H1 (cell line): ENCODE results near the gene PLXND1. TPM values are rescaled to one million over a fixed set of nuclear protein-coding genes. Genes with fewer than 3 reads are reported as not detected.

Experiments
- CTCF ChIA-PET: fragments of 300-600 bp; sonication (Branson Sonifier 250); formaldehyde crosslinking; loops from one replicate; lab custom pipeline; 2021; ENCODE audit not compliant: partially characterized antibody; lab: Charles Lee
- POLR2A ChIA-PET: fragments of 300-600 bp; sonication (Branson Sonifier 250); formaldehyde crosslinking; loops from one replicate; lab custom pipeline; 2021; ENCODE audit warnings: inconsistent platforms; ENCODE audit not compliant: partially characterized antibody; lab: Charles Lee
- DNase-seq, 2 experiments: peaks; one replicate each; pipeline versions ENCODE4 v3.0.0 to v3.0.0-alpha.2; 2010 to 2022; ENCODE audit warnings: low spot score in 2 of 2, low read depth in 1 of 2, mixed read lengths in 1 of 2
- FAIRE-seq: peaks from 2 replicates; lab custom pipeline; 2011; peaks lifted over from hg19 to GRCh38; lab: Jason Lieb, UNC
- H2AFZ ChIP-seq: 2 replicates; pipeline ENCODE4 v1.8.1; 2012; ENCODE audit warnings: low read length, inconsistent platforms
- H2AK5ac ChIP-seq: 2 replicates; pipeline ENCODE4 v1.6.1; 2013; ENCODE audit warnings: low read depth, low read length
- H2BK120ac ChIP-seq: replicated peaks from 2 replicates; pipeline ENCODE3; 2013; ENCODE audit warnings: low read depth, low read length, inconsistent platforms
- H2BK12ac ChIP-seq: 2 replicates; pipeline ENCODE4 v1.6.1; 2013; ENCODE audit warnings: low read depth, low read length
- H2BK15ac ChIP-seq: 2 replicates; pipeline ENCODE4 v1.6.1; 2013; ENCODE audit warnings: low read length
- H2BK20ac ChIP-seq: 2 replicates; pipeline ENCODE4 v1.6.1; 2013; ENCODE audit warnings: low read length
- H2BK5ac ChIP-seq: 2 replicates; pipeline ENCODE4 v1.6.1; 2013; ENCODE audit warnings: low read depth, low read length
- H3K14ac ChIP-seq: 2 replicates; pipeline ENCODE4 v1.6.1; 2013; ENCODE audit warnings: inconsistent platforms; ENCODE audit not compliant: insufficient read length
- H3K18ac ChIP-seq: 2 replicates; pipeline ENCODE4 v1.6.1; 2013; ENCODE audit warnings: low read length; ENCODE audit errors: extremely low read depth
- H3K23ac ChIP-seq: 2 replicates; pipeline ENCODE4 v1.6.1; 2013; ENCODE audit warnings: inconsistent platforms; ENCODE audit not compliant: insufficient read length
- H3K23me2 ChIP-seq: 2 replicates; pipeline ENCODE4 v1.6.1; 2013; ENCODE audit warnings: low read depth, low read length
- H3K27ac ChIP-seq: 2 replicates; pipeline ENCODE4 v1.6.1; 2011; ENCODE audit warnings: low read depth, low read length, inconsistent platforms
- H3K27me3 ChIP-seq, 4 experiments: replicated peaks in 1 of 4; 1 replicate in 1 of 4; 2 replicates in 3 of 4; pipeline versions ENCODE4 v1.6.1 to v1.8.1; 2011 to 2013; ENCODE audit warnings: low read length in 3 of 4, mild to moderate bottlenecking in 3 of 4, inconsistent platforms in 2 of 4, mixed read lengths in 2 of 4, moderate library complexity in 1 of 4; ENCODE audit not compliant: control insufficient read depth in 3 of 4, insufficient read depth in 3 of 4; ENCODE audit errors: extremely low read depth in 1 of 4
- H3K36me3 ChIP-seq, 4 experiments: 2 replicates each; pipeline versions ENCODE4 v1.6.1 to v1.8.1; 2011 to 2013; ENCODE audit warnings: mild to moderate bottlenecking in 4 of 4, low read length in 3 of 4, moderate library complexity in 2 of 4, control low read depth in 1 of 4, inconsistent platforms in 1 of 4; ENCODE audit not compliant: insufficient read depth in 4 of 4, control insufficient read depth in 2 of 4
- H3K4ac ChIP-seq: replicated peaks from 2 replicates; pipeline ENCODE3; 2013; ENCODE audit warnings: low read length, low read depth, mixed read lengths, inconsistent platforms; ENCODE audit not compliant: insufficient read length
- H3K4me1 ChIP-seq, 4 experiments: replicated peaks in 1 of 4; 1 replicate in 1 of 4; 2 replicates in 3 of 4; pipeline versions ENCODE4 v1.6.1 to v1.8.1; 2011 to 2013; ENCODE audit warnings: low read length in 3 of 4, inconsistent platforms in 2 of 4, mixed read lengths in 1 of 4; ENCODE audit not compliant: insufficient read depth in 4 of 4, control insufficient read depth in 3 of 4
- H3K4me2 ChIP-seq, 2 experiments: 2 replicates each; pipeline versions ENCODE4 v1.6.1 to v1.8.1; 2011 to 2013; ENCODE audit warnings: low read depth in 2 of 2, low read length in 2 of 2, control low read depth in 1 of 2, inconsistent platforms in 1 of 2, mild to moderate bottlenecking in 1 of 2; ENCODE audit not compliant: insufficient read depth in 1 of 2
- H3K4me3 ChIP-seq, 4 experiments: fragments of 200-600, 300-600 bp in 1 of 4; sonication (generic), shearing (Covaris generic), sonication (Bioruptor Twin) in 1 of 4; 2 replicates each; pipeline versions ENCODE4 v1.5.1 to v1.8.1; 2011 to 2016; ENCODE audit warnings: low read length in 4 of 4, low read depth in 3 of 4, control low read depth in 2 of 4, inconsistent platforms in 2 of 4, mild to moderate bottlenecking in 2 of 4, mixed read lengths in 1 of 4, moderate library complexity in 1 of 4; ENCODE audit not compliant: insufficient read depth in 2 of 4; ENCODE audit errors: extremely low read depth in 1 of 4
- H3K56ac ChIP-seq: replicated peaks from 2 replicates; pipeline ENCODE3; 2013; ENCODE audit warnings: low read depth, mild to moderate bottlenecking, mixed read lengths, low read length, inconsistent platforms; ENCODE audit not compliant: insufficient read length
- H3K79me1 ChIP-seq: 2 replicates; pipeline ENCODE4 v1.6.1; 2013; ENCODE audit warnings: low read depth, low read length, control low read depth
- H3K79me2 ChIP-seq, 2 experiments: 2 replicates each; pipeline versions ENCODE4 v1.6.1 to v1.8.1; 2012 to 2013; ENCODE audit warnings: low read length in 2 of 2, mild to moderate bottlenecking in 2 of 2, inconsistent platforms in 1 of 2; ENCODE audit not compliant: insufficient read depth in 2 of 2, control insufficient read depth in 1 of 2
- H3K9ac ChIP-seq, 4 experiments: replicated peaks in 1 of 4; 1 replicate in 1 of 4; 2 replicates in 3 of 4; pipeline versions ENCODE4 v1.6.1 to v1.8.1; 2011 to 2013; ENCODE audit warnings: low read depth in 3 of 4, low read length in 3 of 4, control low read depth in 2 of 4, mild to moderate bottlenecking in 2 of 4, moderate library complexity in 2 of 4, inconsistent platforms in 1 of 4; ENCODE audit errors: extremely low read depth in 1 of 4
- H3K9me3 ChIP-seq, 2 experiments: 2 replicates each; pipeline versions ENCODE4 v1.6.1 to v1.8.1; 2012 to 2013; ENCODE audit warnings: mild to moderate bottlenecking in 2 of 2, moderate library complexity in 2 of 2, control low read depth in 1 of 2, inconsistent platforms in 1 of 2, low read depth in 1 of 2, low read length in 1 of 2, mixed read lengths in 1 of 2; ENCODE audit not compliant: insufficient read depth in 2 of 2
- H4K20me1 ChIP-seq, 2 experiments: replicated peaks in 1 of 2; 2 replicates each; pipeline versions ENCODE3 to v1.8.1; 2011 to 2013; ENCODE audit warnings: inconsistent platforms in 2 of 2, low read length in 2 of 2, mild to moderate bottlenecking in 1 of 2; ENCODE audit not compliant: insufficient read depth in 2 of 2, control insufficient read depth in 1 of 2
- H4K5ac ChIP-seq: 2 replicates; pipeline ENCODE4 v1.6.1; 2013; ENCODE audit warnings: low read length, low read depth, mixed read lengths, inconsistent platforms; ENCODE audit not compliant: insufficient read length
- H4K8ac ChIP-seq: 2 replicates; pipeline ENCODE4 v1.8.0; 2013; ENCODE audit warnings: mild to moderate bottlenecking, moderate library complexity, low read length, inconsistent platforms; ENCODE audit not compliant: insufficient read depth; ENCODE audit errors: extremely low read depth
- H4K91ac ChIP-seq: replicated peaks from 2 replicates; pipeline ENCODE3; 2013; ENCODE audit warnings: low read length, mixed read lengths, inconsistent platforms; ENCODE audit not compliant: insufficient read length
- CEBPB ChIP-seq: IDR thresholded peaks from 2 replicates; pipeline ENCODE4 v1.6.1; 2012; ENCODE audit warnings: low read depth, low read length
- FOSL1 ChIP-seq: IDR thresholded peaks from 2 replicates; pipeline ENCODE4 v1.6.1; 2011; ENCODE audit warnings: mild to moderate bottlenecking, low read depth, low read length, moderate library complexity; ENCODE audit not compliant: insufficient read depth
- MAFK ChIP-seq: IDR thresholded peaks from 2 replicates; pipeline ENCODE4 v1.6.1; 2012; ENCODE audit warnings: low read depth, mild to moderate bottlenecking, improper control_type of control experiment, low read length
- TAF1 ChIP-seq: IDR thresholded peaks from 2 replicates; pipeline ENCODE4 v1.6.1; 2011; ENCODE audit warnings: mild to moderate bottlenecking, low read depth, low read length
- WGBS, 2 experiments: shearing (Covaris generic) in 1 of 2; methylation state at CpG; one replicate each; pipeline versions ENCODE4 v1.1.6 to v1.1.7; 2013 to 2015; ENCODE audit warnings: low lambda C conversion rate in 2 of 2, mixed read lengths in 2 of 2, inconsistent platforms in 1 of 2, low coverage in 1 of 2, missing lambda C conversion rate in 1 of 2; ENCODE audit not compliant: insufficient replicate concordance in 2 of 2, insufficient coverage in 1 of 2, insufficient read length in 1 of 2; ENCODE audit errors: extremely low coverage in 1 of 2, missing lambda C conversion rate in 1 of 2; 5-methylcytosine and 5-hydroxymethylcytosine counted together
- polyA plus RNA-seq, 7 experiments: library from polyadenylated mRNA; depleted of rRNA in 3 of 7; stranded (reverse) in 5 of 7; unstranded in 2 of 7; fragments of >200 nt in 5 of 7; fragments of 200-250 nt in 2 of 7; gene quantifications; 1 replicate in 5 of 7; 2 replicates in 1 of 7; 4 replicates in 1 of 7; pipeline versions ENCODE4 v1.2.1 to v1.2.3, GENCODE V29; 2011 to 2013; ENCODE audit warnings: missing spikeins in 2 of 7, mixed read lengths in 2 of 7
- total RNA-seq: library from RNA; stranded (reverse); fragmentation: NEBNext Ultra II Directional; extraction: Animal tissue kit (Norgen Biotek cat#: 25700); gene quantifications from 2 replicates; pipeline ENCODE4 v1.2.1, GENCODE V29; 2021

PLXND1 gene
- total and polyA plus RNA-seq, 2 of the 8 experiments (the other 6 are each of a cell fraction or from before 2014, with no cell fraction given): 17.7 to 66.4 TPM

DNA sequence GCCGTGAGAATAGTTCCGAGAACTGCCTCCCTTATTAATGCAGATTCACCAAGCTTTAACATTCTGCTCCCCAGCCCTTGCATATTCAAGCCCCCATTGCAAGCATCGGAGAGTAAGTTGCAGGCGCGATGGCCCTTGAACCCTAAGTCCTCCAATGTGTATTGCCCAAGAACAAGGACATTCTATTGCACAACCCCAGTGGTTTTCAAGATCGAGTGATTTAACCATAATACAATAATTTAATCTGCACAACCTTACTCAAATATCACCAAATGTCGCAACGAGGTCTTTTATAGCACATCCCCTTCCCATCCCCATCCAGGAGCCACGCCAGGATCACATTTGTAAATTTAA lies 21.7 kb upstream of the PLXND1 start:
- Histone ChIP-seq H2BK12ac (0 out of 2 replicates have a peak overlapping the region, but pooled peaks have one; percentile 3), H3K27ac (no peak overlapping the region), H3K23ac (no peak overlapping the region), H2BK15ac (no peak overlapping the region; the same call in 1 of the 2 replicates), H3K56ac (peak overlapping the region; percentile 71), H4K5ac (peak overlapping the region; percentile 63), H3K27me3 (no peaks in the 10 kb centered on the region), H3K4ac (peak overlapping the region; percentile 72), H3K36me3 (no peaks in the 10 kb centered on the region), H2BK20ac (no peak overlapping the region), H3K23me2 (peaks cover 7% of the 10 kb centered on the region), H2BK5ac (no peak overlapping the region), H4K20me1 (no peaks in the 10 kb centered on the region), H2BK120ac (peak overlapping the region; percentile 60), H2AFZ (no peak overlapping the region), H4K91ac (no peak overlapping the region), H3K9ac (no peak overlapping the region), H2AK5ac (no peak overlapping the region), H3K18ac (no peak overlapping the region), H3K9me3 (no peaks in the 10 kb centered on the region), H3K4me1 (peaks cover 3 to 9% (median 5%) of the 10 kb centered on the region in 4 experiments), H3K79me2 (no peaks in the 10 kb centered on the region), H4K8ac (no peak overlapping the region), H3K4me3 (peak overlapping the region; percentile 61 to 85 (median 78); a peak in 6 of 8 replicates), H3K4me2 (peak overlapping the region; percentile 79 to 100), H3K14ac (no peak overlapping the region), H3K79me1 (no peaks in the 10 kb centered on the region)
- FAIRE-seq (no peak), DNase-seq (no peak)
- ChIA-PET CTCF (interaction anchor here (0.5 to 10.7 kb wide), 36 partner anchors 10 to 340 kb away, joined by 3 to 149 read pairs (median 4); partner anchors contain the start of gene RHO), POLR2A (interaction anchor here (1.1 to 2.3 kb wide), 7 partner anchors 10 to 201 kb away, joined by 3 to 16 read pairs (median 4); no protein-coding TSS in a partner anchor)
- WGBS, 2 experiments: 36% methylated on average over 9 of the region's 9 CpGs; no CpG with 5 or more reads in 1 of the 2 experiments
- no peak for TF ChIP-seq MAFK
- no peak for TF ChIP-seq FOSL1
- TF ChIP-seq CEBPB: peak; percentile 93
- TF ChIP-seq TAF1: 0 out of 2 replicates have a peak, but pooled peaks have one; percentile 2
